ENCODE data around the gene GRM7.

Gene GRM7

GRCh38 chr3:7166460-7166859 is 305.5 kb downstream of the GRM7 start:
- DNase-seq: no peak
- Histone ChIP-seq H2AFZ (ENCODE audit: low read length) (no peak overlapping the region), H3K4me2 (ENCODE audit: low read depth, low read length) (no peak overlapping the region), H3K27me3 (replicated peaks; ENCODE audit: insufficient read depth, low read length) (no peaks in the 10 kb centered on the region), H3K36me3 (replicated peaks; ENCODE audit: insufficient read depth, low read length) (no peaks in the 10 kb centered on the region), H3K9ac (ENCODE audit: low read length) (no peak overlapping the region), H3K4me1 (ENCODE audit: low read length) (no peaks in the 10 kb centered on the region), H3F3A (ENCODE audit: insufficient read depth, low read length) (no peaks in the 10 kb centered on the region), H4K20me1 (ENCODE audit: insufficient read depth, low read length) (no peaks in the 10 kb centered on the region), H3K4me3 (ENCODE audit: low read length) (no peak overlapping the region), H3K9me2 (replicated peaks; ENCODE audit: insufficient read depth, low read length) (no peaks in the 10 kb centered on the region), H3K27ac (ENCODE audit: low read length) (no peak overlapping the region), H3K9me3 (replicated peaks; ENCODE audit: insufficient read depth, low read length) (no peaks in the 10 kb centered on the region), H3K79me2 (ENCODE audit: low read length) (no peaks in the 10 kb centered on the region)
- no peak for TF ChIP-seq EZH2 (optimal IDR thresholded peaks at IDR 0.05; ENCODE audit: low read depth, low read length)
- no peak for TF ChIP-seq EZH2phosphoT487 (IDR thresholded peaks at IDR 0.05; ENCODE audit: low read length)
- TF ChIP-seq CTCF (IDR thresholded peaks at IDR 0.05; ENCODE audit: low read length): no peak

- Histone ChIP-seq H2AFZ (ENCODE audit: low read length) (no peak overlapping the region), H3K79me2 (ENCODE audit: low read length) (no peaks in the 10 kb centered on the region), H3K9ac (ENCODE audit: low read length) (no peak overlapping the region), H3F3A (ENCODE audit: insufficient read depth, low read length) (no peaks in the 10 kb centered on the region), H4K20me1 (ENCODE audit: insufficient read depth, low read length) (no peaks in the 10 kb centered on the region), H3K27ac (ENCODE audit: low read length) (no peak overlapping the region), H3K27me3 (replicated peaks; ENCODE audit: insufficient read depth, low read length) (no peaks in the 10 kb centered on the region), H3K36me3 (replicated peaks; ENCODE audit: insufficient read depth, low read length) (no peaks in the 10 kb centered on the region), H3K4me2 (ENCODE audit: low read depth, low read length) (no peak overlapping the region), H3K4me3 (ENCODE audit: low read length) (no peak overlapping the region), H3K9me3 (replicated peaks; ENCODE audit: insufficient read depth, low read length) (no peaks in the 10 kb centered on the region), H3K9me2 (replicated peaks; ENCODE audit: insufficient read depth, low read length) (no peaks in the 10 kb centered on the region), H3K4me1 (ENCODE audit: low read length) (no peaks in the 10 kb centered on the region)
- TF ChIP-seq EZH2phosphoT487 (IDR thresholded peaks at IDR 0.05; ENCODE audit: low read length) (no peak), EZH2 (optimal IDR thresholded peaks at IDR 0.05; ENCODE audit: low read depth, low read length) (no peak), CTCF (IDR thresholded peaks at IDR 0.05; ENCODE audit: low read length) (no peak)
- no peak for DNase-seq
Measured at GRCh38 chr3:7171493-7171892, 310.6 kb downstream of the GRM7 start.

DNA sequence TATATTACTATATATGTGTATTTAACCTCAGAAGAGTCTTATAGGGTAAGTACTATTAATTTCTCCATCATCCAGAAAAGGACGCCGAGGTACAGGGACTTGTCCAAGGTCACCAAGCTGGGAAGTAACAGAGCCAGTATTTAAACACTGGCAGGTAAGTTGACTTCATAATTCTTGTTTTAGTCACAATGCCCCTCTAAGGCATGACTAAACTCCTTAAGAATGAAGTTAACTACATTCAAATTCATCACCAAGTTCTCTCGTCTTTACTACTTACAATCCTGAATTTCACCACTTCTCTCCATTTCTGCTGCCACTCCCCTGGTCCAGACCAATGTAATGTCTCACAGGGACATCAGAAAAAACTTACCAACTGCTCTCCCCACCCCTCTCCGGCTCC is 312.1 kb downstream of the GRM7 start:
- H3K27ac ChIP-seq (ENCODE audit: low read length): no peak overlapping the region
- TF ChIP-seq EZH2 (optimal IDR thresholded peaks at IDR 0.05; ENCODE audit: low read depth, low read length) (no peak), CTCF (IDR thresholded peaks at IDR 0.05; ENCODE audit: low read length) (no peak), EZH2phosphoT487 (IDR thresholded peaks at IDR 0.05; ENCODE audit: low read length) (no peak)
- no peaks in the 10 kb centered on the region for H3K9me3 ChIP-seq (replicated peaks; ENCODE audit: insufficient read depth, low read length)
- no peak overlapping the region for H2AFZ ChIP-seq (ENCODE audit: low read length)
- H3K4me2 ChIP-seq (ENCODE audit: low read depth, low read length): no peak overlapping the region
- no peak for DNase-seq
- no peaks in the 10 kb centered on the region for H4K20me1 ChIP-seq (ENCODE audit: insufficient read depth, low read length)
- H3K27me3 ChIP-seq (replicated peaks; ENCODE audit: insufficient read depth, low read length): no peaks in the 10 kb centered on the region
- H3F3A ChIP-seq (ENCODE audit: insufficient read depth, low read length): no peaks in the 10 kb centered on the region
- no peaks in the 10 kb centered on the region for H3K4me1 ChIP-seq (ENCODE audit: low read length)
- no peaks in the 10 kb centered on the region for H3K9me2 ChIP-seq (replicated peaks; ENCODE audit: insufficient read depth, low read length)
- H3K4me3 ChIP-seq (ENCODE audit: low read length): no peak overlapping the region
- H3K79me2 ChIP-seq (ENCODE audit: low read length): no peaks in the 10 kb centered on the region
- H3K9ac ChIP-seq (ENCODE audit: low read length): no peak overlapping the region
- no peaks in the 10 kb centered on the region for H3K36me3 ChIP-seq (replicated peaks; ENCODE audit: insufficient read depth, low read length)
